CD14-positive monocyte (primary cell): ENCODE results near the gene BCL2. TPM values are rescaled to one million over a fixed set of nuclear protein-coding genes. Genes with fewer than 3 reads are reported as not detected.
A peak's percentile ranks its signal among the peaks of the same experiment; 100 is the strongest.

Experiments used
- DNase-seq, 3 donors: peaks; one replicate each; pipeline ENCODE4 v3.0.0-alpha.2; 2011 to 2022
- H2AFZ ChIP-seq: 2 replicates; pipeline ENCODE4 v1.6.0; 2012; ENCODE audit warnings: mild to moderate bottlenecking, low read depth, low read length, inconsistent platforms; ENCODE audit not compliant: insufficient read depth, poor library complexity, severe bottlenecking
- H3K27ac ChIP-seq, 2 donors: 1 replicate in 1 of 2; 2 replicates in 1 of 2; pipeline ENCODE4 v1.5.1; 2012 to 2013; ENCODE audit warnings: low read length in 2 of 2, control low read depth in 1 of 2, inconsistent platforms in 1 of 2, low read depth in 1 of 2, mild to moderate bottlenecking in 1 of 2
- H3K27me3 ChIP-seq, 2 donors: one replicate each; pipeline versions ENCODE4 v1.6.0 to v1.6.1; 2011 to 2013; ENCODE audit warnings: low read length in 2 of 2; ENCODE audit not compliant: control insufficient read depth in 2 of 2, insufficient read depth in 2 of 2
- H3K36me3 ChIP-seq, 2 donors: replicated peaks in 1 of 2; 1 replicate in 1 of 2; 2 replicates in 1 of 2; pipeline versions ENCODE4 v1.5.1 to v1.6.1; 2012 to 2013; ENCODE audit warnings: low read length in 2 of 2, control low read depth in 1 of 2, inconsistent platforms in 1 of 2, mild to moderate bottlenecking in 1 of 2; ENCODE audit not compliant: insufficient read depth in 2 of 2, control insufficient read depth in 1 of 2
- H3K4me1 ChIP-seq, 2 donors: 1 replicate in 1 of 2; 2 replicates in 1 of 2; pipeline versions ENCODE4 v1.5.1 to v1.6.1; 2012 to 2013; ENCODE audit warnings: low read length in 2 of 2, control low read depth in 1 of 2, inconsistent platforms in 1 of 2, mild to moderate bottlenecking in 1 of 2, moderate library complexity in 1 of 2; ENCODE audit not compliant: insufficient read depth in 2 of 2, control insufficient read depth in 1 of 2
- H3K4me2 ChIP-seq: replicated peaks from 2 replicates; pipeline ENCODE3; 2012; ENCODE audit warnings: low read length, moderate library complexity, mild to moderate bottlenecking; ENCODE audit not compliant: poor library complexity, severe bottlenecking; ENCODE audit errors: extremely low read depth
- H3K4me3 ChIP-seq, 3 experiments: fragments of 200-600 bp in 1 of 3; sonication (generic) in 1 of 3; replicated peaks in 1 of 3; 1 replicate in 2 of 3; 2 replicates in 1 of 3; pipeline ENCODE4 v1.5.1; 2011 to 2013; ENCODE audit warnings: low read length in 3 of 3, mild to moderate bottlenecking in 3 of 3, control low read depth in 2 of 3, low read depth in 2 of 3, inconsistent platforms in 1 of 3, moderate library complexity in 1 of 3
- H3K79me2 ChIP-seq: 2 replicates; pipeline ENCODE4 v1.6.0; 2012; ENCODE audit warnings: mild to moderate bottlenecking, control low read depth, inconsistent platforms, low read length, moderate library complexity; ENCODE audit not compliant: insufficient read depth
- H3K9ac ChIP-seq: 2 replicates; pipeline ENCODE4 v1.6.0; 2017; ENCODE audit warnings: low read length, mild to moderate bottlenecking; ENCODE audit not compliant: insufficient read depth, poor library complexity, severe bottlenecking
- H3K9me3 ChIP-seq, 2 donors: replicated peaks in 1 of 2; 1 replicate in 1 of 2; 2 replicates in 1 of 2; pipeline versions ENCODE4 v1.5.1 to v1.6.1; 2012 to 2013; ENCODE audit warnings: low read length in 2 of 2, control low read depth in 1 of 2; ENCODE audit not compliant: control insufficient read depth in 1 of 2, insufficient read depth in 1 of 2
- H4K20me1 ChIP-seq: 2 replicates; pipeline ENCODE4 v1.6.0; 2012; ENCODE audit warnings: mild to moderate bottlenecking, low read length, control low read depth, moderate library complexity; ENCODE audit not compliant: insufficient read depth
- H3K27ac Mint-ChIP-seq, 7 donors: one replicate each; pipeline ENCODE4 v1.8.0; 2020; ENCODE audit warnings: mild to moderate bottlenecking in 7 of 7, mixed read lengths in 7 of 7, moderate library complexity in 6 of 7, inconsistent platforms in 2 of 7
- H3K27me3 Mint-ChIP-seq, 3 donors: one replicate each; pipeline ENCODE4 v1.8.0; 2021 to 2022; ENCODE audit warnings: low read depth in 3 of 3, mild to moderate bottlenecking in 3 of 3, mixed read lengths in 3 of 3, moderate library complexity in 3 of 3, inconsistent platforms in 1 of 3
- H3K36me3 Mint-ChIP-seq, 2 donors: one replicate each; pipeline ENCODE4 v1.8.0; 2020; ENCODE audit warnings: mixed read lengths in 2 of 2, inconsistent platforms in 1 of 2, mild to moderate bottlenecking in 1 of 2
- H3K4me1 Mint-ChIP-seq: one replicate; pipeline ENCODE4 v1.8.0; 2020; ENCODE audit warnings: mild to moderate bottlenecking, mixed read lengths
- H3K4me3 Mint-ChIP-seq, 2 donors: one replicate each; pipeline ENCODE4 v1.8.0; 2020; ENCODE audit warnings: mild to moderate bottlenecking in 2 of 2, mixed read lengths in 2 of 2, moderate library complexity in 1 of 2
- H3K9me3 Mint-ChIP-seq, 7 donors: one replicate each; pipeline ENCODE4 v1.8.0; 2020 to 2022; ENCODE audit warnings: mixed read lengths in 7 of 7, mild to moderate bottlenecking in 6 of 7, moderate library complexity in 6 of 7, inconsistent platforms in 2 of 7
- CTCF ChIP-seq: fragments of 200-600 bp; IDR thresholded peaks from one replicate; pipeline ENCODE4 v1.8.0; 2022; ENCODE audit warnings: antibody characterized with exemption, mild to moderate bottlenecking
- WGBS: methylation state at CpG from one replicate; pipeline ENCODE4 v1.1.5; 2013; ENCODE audit warnings: missing lambda C conversion rate; ENCODE audit not compliant: insufficient coverage; 5-methylcytosine and 5-hydroxymethylcytosine counted together
- intact Hi-C, 2 donors: fragments of 100-400 bp; cut with micrococcal nuclease; formaldehyde crosslinking; loops; one replicate each; pipeline versions ENCODE4 v1.15.0 to v1.15.1; 2023
- polyA plus RNA-seq, 3 donors: library from polyadenylated mRNA; depleted of rRNA in 1 of 3; unstranded in 2 of 3; stranded (reverse) in 1 of 3; fragments of 300-500 nt in 2 of 3; fragments of >200 nt in 1 of 3; fragmentation: Illumina TruSeq in 2 of 3; gene quantifications; 1 replicate in 2 of 3; 2 replicates in 1 of 3; pipeline ENCODE4 v1.2.3, GENCODE V29; 2012 to 2021

The BCL2 gene
- polyA plus RNA-seq, 3 donors: 0.58 to 2.5 (median 1.1) TPM

GRCh38 chr18:63128237-63128974 is 191.2 kb downstream of the BCL2 start:
- no peak overlapping the region for H3K27ac ChIP-seq
- Mint-ChIP-seq H3K36me3 (peaks cover 3% of the 10 kb centered on the region in 2 donors), H3K4me1 (peaks cover 14% of the 10 kb centered on the region), H3K27ac (peak overlapping the region in 2 of 7 donors; percentile 20 to 35), H3K9me3 (no peaks in the 10 kb centered on the region), H3K27me3 (peaks cover 0 to 2% (median 0%) of the 10 kb centered on the region in 3 donors), H3K4me3 (no peak overlapping the region)
- no peaks in the 10 kb centered on the region for H3K79me2 ChIP-seq
- WGBS: 67% methylated on average over 1 of the region's 9 CpGs
- no peak overlapping the region for H3K4me3 ChIP-seq
- H3K4me2 ChIP-seq: no peak overlapping the region
- H4K20me1 ChIP-seq: no peaks in the 10 kb centered on the region
- TF ChIP-seq CTCF: no peak
- intact Hi-C loops: no loop called here
- no peaks in the 10 kb centered on the region for H3K27me3 ChIP-seq
- H2AFZ ChIP-seq: no peak overlapping the region
- no peak overlapping the region for H3K9ac ChIP-seq
- H3K4me1 ChIP-seq: no peaks in the 10 kb centered on the region
- DNase-seq: no peak
- H3K9me3 ChIP-seq: no peaks in the 10 kb centered on the region
- no peaks in the 10 kb centered on the region for H3K36me3 ChIP-seq

GRCh38 chr18:63126134-63127069 is 193.2 kb downstream of the BCL2 start:
- no peaks in the 10 kb centered on the region for H4K20me1 ChIP-seq
- H3K79me2 ChIP-seq: no peaks in the 10 kb centered on the region
- H3K27ac ChIP-seq: no peak overlapping the region
- H3K4me3 ChIP-seq: no peak overlapping the region
- no peaks in the 10 kb centered on the region for H3K9me3 ChIP-seq
- no peak for DNase-seq
- Mint-ChIP-seq H3K27ac (no peak overlapping the region), H3K4me3 (no peak overlapping the region), H3K27me3 (peaks cover 0 to 2% (median 0%) of the 10 kb centered on the region in 3 donors), H3K4me1 (peaks cover 14% of the 10 kb centered on the region), H3K36me3 (peaks cover 3% of the 10 kb centered on the region in 2 donors), H3K9me3 (no peaks in the 10 kb centered on the region)
- no peaks in the 10 kb centered on the region for H3K27me3 ChIP-seq
- no peaks in the 10 kb centered on the region for H3K4me1 ChIP-seq
- 46% methylated on average over 9 of the region's 12 CpGs for WGBS
- no peak overlapping the region for H3K4me2 ChIP-seq
- intact Hi-C loops: no loop called here
- no peaks in the 10 kb centered on the region for H3K36me3 ChIP-seq
- H2AFZ ChIP-seq: no peak overlapping the region
- no peak for TF ChIP-seq CTCF
- no peak overlapping the region for H3K9ac ChIP-seq
